Panc1 (cell line): ENCODE measurements around the gene THSD7A. TPM values are rescaled to one million over a fixed set of nuclear protein-coding genes. Genes with fewer than 3 reads are reported as not detected.
A peak's percentile ranks its signal among the peaks of the same experiment; 100 is the strongest.

Experiments
- ATAC-seq: fragments of 200-7000 bp; cut with Tn5 transposase; 2 replicates; pipeline ENCODE4 v1.9.1; 2020; ENCODE audit warnings: mild to moderate bottlenecking, moderate library complexity
- BruUV-seq: library from RNA; stranded (reverse); fragments of 400-500 nt; replicated peaks from 2 replicates; lab custom pipeline; 2021; lab: Mats Ljungman, UMichigan
- CTCF ChIA-PET: fragments of 300-600 bp; sonication (Branson Sonifier 250); formaldehyde crosslinking; loops from one replicate; lab custom pipeline; 2022; ENCODE audit warnings: antibody characterized with exemption; lab: Charles Lee
- POLR2A ChIA-PET: fragments of 300-600 bp; sonication (Branson Sonifier 250); formaldehyde crosslinking; loops from one replicate; lab custom pipeline; 2022; ENCODE audit warnings: antibody characterized with exemption; lab: Charles Lee
- DNase-seq: peaks from one replicate; pipeline ENCODE4 v3.0.0-alpha.2; 2010; ENCODE audit warnings: low read depth, low spot score
- H3K27ac ChIP-seq: 2 replicates; pipeline ENCODE4 v1.5.1; 2011; ENCODE audit warnings: mild to moderate bottlenecking, low read length, inconsistent platforms
- H3K27me3 ChIP-seq: fragments of 200-500 bp; sonication (Bioruptor generic); 2 replicates; pipeline ENCODE4 v1.6.0; 2014; ENCODE audit warnings: low read length, inconsistent platforms; ENCODE audit not compliant: control insufficient read depth, insufficient read depth
- H3K36me3 ChIP-seq: fragments of 200-500 bp; sonication (Bioruptor generic); 2 replicates; pipeline ENCODE4 v1.5.1; 2014; ENCODE audit warnings: inconsistent platforms, mild to moderate bottlenecking, low read length, moderate library complexity; ENCODE audit not compliant: control insufficient read depth, insufficient read depth
- H3K4me1 ChIP-seq: 2 replicates; pipeline ENCODE4 v1.5.1; 2011; ENCODE audit warnings: inconsistent platforms, mild to moderate bottlenecking, low read length, moderate library complexity; ENCODE audit not compliant: control insufficient read depth, insufficient read depth
- H3K4me3 ChIP-seq, 2 experiments: 2 replicates each; pipeline ENCODE4 v1.5.1; 2011 to 2012; ENCODE audit warnings: low read depth in 2 of 2, low read length in 2 of 2, mild to moderate bottlenecking in 2 of 2, inconsistent platforms in 1 of 2, moderate library complexity in 1 of 2
- H3K9me3 ChIP-seq: fragments of 200-500 bp; sonication (Bioruptor generic); 2 replicates; pipeline ENCODE4 v1.5.1; 2014; ENCODE audit warnings: low read depth, mild to moderate bottlenecking, inconsistent platforms, low read length, moderate library complexity; ENCODE audit not compliant: control insufficient read depth, insufficient read depth
- POLR2AphosphoS5 ChIP-seq: IDR thresholded peaks from 2 replicates; pipeline ENCODE4 v1.6.1; 2012; ENCODE audit warnings: mild to moderate bottlenecking, low read depth, low read length, moderate library complexity
- SIN3A ChIP-seq: IDR thresholded peaks from 2 replicates; pipeline ENCODE4 v1.6.1; 2012; ENCODE audit warnings: low read depth, mild to moderate bottlenecking, low read length, moderate library complexity, borderline replicate concordance; ENCODE audit not compliant: insufficient read depth
- TCF7L2 ChIP-seq: IDR thresholded peaks from 2 replicates; pipeline ENCODE4 v1.6.1; 2011; ENCODE audit warnings: mild to moderate bottlenecking, low read depth, low read length, inconsistent platforms
- in situ Hi-C: cut with HindIII; loops from 2 replicates; pipeline ENCODE4 v1.10.0; 2016; ENCODE audit warnings: low sequenced_read_pairs, low pct_unique_long_range_greater_than_20kb
- intact Hi-C: fragments of 100-400 bp; cut with micrococcal nuclease; formaldehyde crosslinking; loops from one replicate; pipeline ENCODE4 v1.10.0; 2022; ENCODE audit not compliant: unreplicated experiment
- total RNA-seq: library from RNA; stranded (reverse); gene quantifications from one replicate; pipeline ENCODE4 v1.2.1, GENCODE V29; 2021; ENCODE audit not compliant: unreplicated experiment
- TF ChIP-seq, protein P1 (sequence below): fragments of 450-650 bp; IDR thresholded peaks from 2 replicates; pipeline ENCODE4 v1.5.1; 2017; ENCODE audit warnings: mild to moderate bottlenecking
- TF ChIP-seq, protein P2 (sequence below), 2 experiments: IDR thresholded peaks; 2 replicates each; pipeline ENCODE4 v1.6.1; 2011 to 2012; ENCODE audit warnings: low read depth in 2 of 2, control low read depth in 1 of 2, low read length in 1 of 2, mild to moderate bottlenecking in 1 of 2, moderate library complexity in 1 of 2; ENCODE audit not compliant: insufficient read depth in 1 of 2

Gene THSD7A
- total RNA-seq, 1 experiment from 2014 or later = 38.6 TPM

DNA sequence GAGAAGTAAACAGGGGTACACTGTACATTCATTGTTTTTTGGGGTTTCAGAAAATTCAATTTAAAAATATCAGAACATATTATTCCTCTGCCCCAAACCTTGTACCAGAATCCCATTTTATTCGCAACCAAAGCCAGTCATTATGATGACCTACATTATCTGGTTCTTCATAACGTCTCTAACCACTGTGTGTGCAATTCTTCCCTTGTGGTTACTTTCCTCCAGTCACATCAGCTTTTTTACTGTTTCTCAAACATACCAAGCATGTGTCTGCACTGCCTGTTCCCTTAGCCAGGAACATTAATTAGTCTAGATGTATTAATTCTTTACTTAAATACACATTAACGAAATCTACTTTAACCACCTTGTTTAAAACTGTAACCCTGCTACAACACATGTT lies 64.8 kb downstream of the THSD7A start:
- ATAC-seq (no peak), DNase-seq (no peak)
- no peak overlapping the region; the same call in 1 of the 2 replicates for H3K27ac ChIP-seq
- CTCF ChIA-PET = no interaction called here
- intact Hi-C loops (no loop called here), in situ Hi-C loops (no loop called here)
- H3K27me3 ChIP-seq = no peaks in the 10 kb centered on the region
- BruUV-seq = no TSS peak
- no peaks in the 10 kb centered on the region; the same call in 1 of the 2 replicates for H3K4me1 ChIP-seq
- TF ChIP-seq POLR2AphosphoS5 (no peak), SIN3A (no peak), TCF7L2 (no peak)
- TF ChIP-seq, protein P1, sequence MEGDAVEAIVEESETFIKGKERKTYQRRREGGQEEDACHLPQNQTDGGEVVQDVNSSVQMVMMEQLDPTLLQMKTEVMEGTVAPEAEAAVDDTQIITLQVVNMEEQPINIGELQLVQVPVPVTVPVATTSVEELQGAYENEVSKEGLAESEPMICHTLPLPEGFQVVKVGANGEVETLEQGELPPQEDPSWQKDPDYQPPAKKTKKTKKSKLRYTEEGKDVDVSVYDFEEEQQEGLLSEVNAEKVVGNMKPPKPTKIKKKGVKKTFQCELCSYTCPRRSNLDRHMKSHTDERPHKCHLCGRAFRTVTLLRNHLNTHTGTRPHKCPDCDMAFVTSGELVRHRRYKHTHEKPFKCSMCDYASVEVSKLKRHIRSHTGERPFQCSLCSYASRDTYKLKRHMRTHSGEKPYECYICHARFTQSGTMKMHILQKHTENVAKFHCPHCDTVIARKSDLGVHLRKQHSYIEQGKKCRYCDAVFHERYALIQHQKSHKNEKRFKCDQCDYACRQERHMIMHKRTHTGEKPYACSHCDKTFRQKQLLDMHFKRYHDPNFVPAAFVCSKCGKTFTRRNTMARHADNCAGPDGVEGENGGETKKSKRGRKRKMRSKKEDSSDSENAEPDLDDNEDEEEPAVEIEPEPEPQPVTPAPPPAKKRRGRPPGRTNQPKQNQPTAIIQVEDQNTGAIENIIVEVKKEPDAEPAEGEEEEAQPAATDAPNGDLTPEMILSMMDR = no peak
- TF ChIP-seq, protein P2, sequence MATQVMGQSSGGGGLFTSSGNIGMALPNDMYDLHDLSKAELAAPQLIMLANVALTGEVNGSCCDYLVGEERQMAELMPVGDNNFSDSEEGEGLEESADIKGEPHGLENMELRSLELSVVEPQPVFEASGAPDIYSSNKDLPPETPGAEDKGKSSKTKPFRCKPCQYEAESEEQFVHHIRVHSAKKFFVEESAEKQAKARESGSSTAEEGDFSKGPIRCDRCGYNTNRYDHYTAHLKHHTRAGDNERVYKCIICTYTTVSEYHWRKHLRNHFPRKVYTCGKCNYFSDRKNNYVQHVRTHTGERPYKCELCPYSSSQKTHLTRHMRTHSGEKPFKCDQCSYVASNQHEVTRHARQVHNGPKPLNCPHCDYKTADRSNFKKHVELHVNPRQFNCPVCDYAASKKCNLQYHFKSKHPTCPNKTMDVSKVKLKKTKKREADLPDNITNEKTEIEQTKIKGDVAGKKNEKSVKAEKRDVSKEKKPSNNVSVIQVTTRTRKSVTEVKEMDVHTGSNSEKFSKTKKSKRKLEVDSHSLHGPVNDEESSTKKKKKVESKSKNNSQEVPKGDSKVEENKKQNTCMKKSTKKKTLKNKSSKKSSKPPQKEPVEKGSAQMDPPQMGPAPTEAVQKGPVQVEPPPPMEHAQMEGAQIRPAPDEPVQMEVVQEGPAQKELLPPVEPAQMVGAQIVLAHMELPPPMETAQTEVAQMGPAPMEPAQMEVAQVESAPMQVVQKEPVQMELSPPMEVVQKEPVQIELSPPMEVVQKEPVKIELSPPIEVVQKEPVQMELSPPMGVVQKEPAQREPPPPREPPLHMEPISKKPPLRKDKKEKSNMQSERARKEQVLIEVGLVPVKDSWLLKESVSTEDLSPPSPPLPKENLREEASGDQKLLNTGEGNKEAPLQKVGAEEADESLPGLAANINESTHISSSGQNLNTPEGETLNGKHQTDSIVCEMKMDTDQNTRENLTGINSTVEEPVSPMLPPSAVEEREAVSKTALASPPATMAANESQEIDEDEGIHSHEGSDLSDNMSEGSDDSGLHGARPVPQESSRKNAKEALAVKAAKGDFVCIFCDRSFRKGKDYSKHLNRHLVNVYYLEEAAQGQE (IDR thresholded peaks at IDR 0.05; ENCODE audit: insufficient read depth in 1 of 2, low read depth in 2 of 2, low read length in 1 of 2) = no peak
- H3K9me3 ChIP-seq = no peaks in the 10 kb centered on the region
- no peaks in the 10 kb centered on the region for H3K36me3 ChIP-seq
- H3K4me3 ChIP-seq = no peak overlapping the region
- POLR2A ChIA-PET = no interaction called here

GRCh38 chr7:11760372-11760771 lies 71.6 kb downstream of the THSD7A start:
- Histone ChIP-seq H3K4me3 (no peak overlapping the region), H3K9me3 (no peaks in the 10 kb centered on the region), H3K27me3 (no peaks in the 10 kb centered on the region), H3K27ac (peak overlapping the region; percentile 90), H3K4me1 (peaks cover 37% of the 10 kb centered on the region), H3K36me3 (no peaks in the 10 kb centered on the region)
- in situ Hi-C loops (no loop called here), intact Hi-C loops (no loop called here)
- POLR2A ChIA-PET = no interaction called here
- DNase-seq (no peak), ATAC-seq (peak; percentile 79)
- BruUV-seq = no TSS peak
- CTCF ChIA-PET = no interaction called here
- peak; percentile 87 for TF ChIP-seq TCF7L2
- TF ChIP-seq POLR2AphosphoS5 = no peak

DNA sequence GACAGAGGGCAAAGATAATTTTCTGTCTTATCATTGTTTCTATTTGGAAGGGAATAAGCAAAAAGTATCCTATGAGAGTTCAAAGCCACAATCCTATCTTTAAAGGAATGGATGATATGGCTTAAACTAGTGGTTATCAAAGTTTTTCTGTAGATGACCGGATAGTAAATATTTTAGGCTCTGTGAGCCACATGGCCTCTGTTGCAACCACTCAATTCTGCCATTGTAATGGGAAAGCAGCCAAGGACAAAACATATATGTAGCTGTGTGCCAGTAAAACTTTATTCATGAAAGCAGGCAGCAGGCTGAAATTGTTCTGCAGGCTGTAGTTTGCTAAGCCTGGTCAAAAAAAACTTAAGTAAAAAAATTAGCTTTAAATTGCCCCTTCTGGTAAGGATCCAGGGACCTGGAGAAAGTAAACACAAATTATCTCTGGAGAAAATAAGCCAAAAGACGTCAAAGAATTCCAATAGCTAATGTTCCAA lies 73.3 kb downstream of the THSD7A start:
- intact Hi-C loops = no loop called here
- POLR2A ChIA-PET = interaction anchor here (0.6 kb wide), 1 partner anchor 105 kb away, joined by 11 read pairs; no protein-coding TSS in a partner anchor
- Histone ChIP-seq H3K36me3 (no peaks in the 10 kb centered on the region), H3K27ac (peak overlapping the region; percentile 90), H3K4me1 (peaks cover 43% of the 10 kb centered on the region), H3K27me3 (no peaks in the 10 kb centered on the region), H3K9me3 (no peaks in the 10 kb centered on the region), H3K4me3 (no peak overlapping the region)
- DNase-seq = no peak
- CTCF ChIA-PET = interaction anchor here (0.7 kb wide), 1 partner anchor 585 kb away, joined by 3 read pairs; no protein-coding TSS in a partner anchor
- TF ChIP-seq, protein P1 = no peak
- TF ChIP-seq TCF7L2 = peak; percentile 56; the same call in 1 of the 2 replicates
- in situ Hi-C loops = no loop called here
- no peak for ATAC-seq
- no TSS peak for BruUV-seq
